LNCAP (cell line): ENCODE data around the gene MARF1.

ENCODE experiments used
- CTCF ChIP-seq: fragments of 450-650 bp; IDR thresholded peaks from 2 replicates; pipeline ENCODE4 v1.5.1; 2017; ENCODE audit warnings: mild to moderate bottlenecking

MARF1 gene

GRCh38 chr16:15640966-15641365, 2.0 kb downstream of the MARF1 start:
- TF ChIP-seq CTCF, result no peak

GRCh38 chr16:15639061-15639568, 3.8 kb downstream of the MARF1 start:
- no peak for TF ChIP-seq CTCF

- no peak for TF ChIP-seq CTCF
These were observed 6.5 kb downstream of the MARF1 start for GRCh38 chr16:15636392-15636873.

GRCh38 chr16:15635926-15636325, 7.0 kb downstream of the MARF1 start:
- TF ChIP-seq CTCF, result no peak

GRCh38 chr16:15631730-15632409, 11.1 kb downstream of the MARF1 start:
- TF ChIP-seq CTCF, result no peak

- TF ChIP-seq CTCF, result no peak
These were observed 21.1 kb downstream of the MARF1 start for GRCh38 chr16:15621889-15622288.

- no peak for TF ChIP-seq CTCF
These were observed 21.5 kb downstream of the MARF1 start for GRCh38 chr16:15621456-15621855.
